SK-N-SH (cell line): Measurements from ENCODE around the gene MLLT10. TPM values are rescaled to one million over a fixed set of nuclear protein-coding genes. Genes with fewer than 3 reads are reported as not detected.

Source experiments
- CTCF ChIA-PET: fragments of 300-600, 350-600 bp; formaldehyde crosslinking; extraction: SDS; loops from one replicate; lab custom pipeline; 2021; lab: Yijun Ruan, JAX
- POLR2A ChIA-PET: fragments of 350-600 bp; sonication (Branson Sonifier 250); formaldehyde crosslinking; extraction: SDS; loops from one replicate; lab custom pipeline; 2020; ENCODE audit warnings: antibody characterized with exemption, inconsistent platforms; lab: Yijun Ruan, JAX
- DNase-seq: peaks from one replicate; pipeline ENCODE4 v3.0.0; 2012
- H2AFZ ChIP-seq: fragments of 200-600 bp; sonication (generic); 2 replicates; pipeline ENCODE4 v1.8.1; 2016; ENCODE audit warnings: antibody characterized with exemption, mild to moderate bottlenecking, low read depth
- H3F3A ChIP-seq: fragments of 200-600 bp; sonication (generic); replicated peaks from 2 replicates; pipeline ENCODE3; 2016; ENCODE audit warnings: antibody characterized with exemption, mild to moderate bottlenecking; ENCODE audit not compliant: insufficient read depth
- H3K27ac ChIP-seq, 2 experiments: fragments of 200-500 bp in 1 of 2; fragments of 200-600 bp in 1 of 2; sonication (Bioruptor generic) in 1 of 2; sonication (generic), shearing (Covaris generic) in 1 of 2; 2 replicates each; pipeline versions ENCODE4 v1.5.1 to v1.6.1; 2014 to 2016; ENCODE audit warnings: low read depth in 2 of 2, inconsistent platforms in 1 of 2, low read length in 1 of 2, mild to moderate bottlenecking in 1 of 2, mixed read lengths in 1 of 2
- H3K27me3 ChIP-seq: fragments of 200-600 bp; sonication (generic), shearing (Covaris generic); 2 replicates; pipeline ENCODE4 v1.6.1; 2016; ENCODE audit warnings: mixed run types; ENCODE audit not compliant: insufficient read depth
- H3K36me3 ChIP-seq, 2 experiments: fragments of 200-500 bp in 1 of 2; fragments of 200-600 bp in 1 of 2; sonication (Bioruptor generic) in 1 of 2; sonication (generic) in 1 of 2; replicated peaks in 1 of 2; 2 replicates each; pipeline versions ENCODE3 to v1.5.1; 2014 to 2016; ENCODE audit warnings: low read length in 1 of 2, mild to moderate bottlenecking in 1 of 2; ENCODE audit not compliant: insufficient read depth in 2 of 2, control insufficient read depth in 1 of 2
- H3K4me1 ChIP-seq, 2 experiments: fragments of 200-500 bp in 1 of 2; fragments of 200-600 bp in 1 of 2; sonication (Bioruptor generic) in 1 of 2; sonication (generic), shearing (Covaris generic) in 1 of 2; 2 replicates each; pipeline versions ENCODE4 v1.5.1 to v1.6.1; 2014 to 2016; ENCODE audit warnings: low read depth in 1 of 2, low read length in 1 of 2, mixed run types in 1 of 2; ENCODE audit not compliant: insufficient read depth in 2 of 2, control insufficient read depth in 1 of 2
- H3K4me2 ChIP-seq: fragments of 200-600 bp; sonication (generic), shearing (Covaris generic); 2 replicates; pipeline ENCODE4 v1.6.1; 2017; ENCODE audit warnings: mixed run types
- H3K4me3 ChIP-seq, 2 experiments: fragments of 200-500 bp in 1 of 2; fragments of 200-600 bp in 1 of 2; sonication (Bioruptor generic) in 1 of 2; sonication (generic), shearing (Covaris generic) in 1 of 2; 2 replicates each; pipeline versions ENCODE4 v1.5.1 to v1.8.1; 2014 to 2016; ENCODE audit warnings: low read depth in 2 of 2, inconsistent platforms in 1 of 2, low read length in 1 of 2, mild to moderate bottlenecking in 1 of 2, mixed read lengths in 1 of 2, moderate library complexity in 1 of 2
- H3K79me2 ChIP-seq: fragments of 200-600 bp; sonication (generic); 2 replicates; pipeline ENCODE4 v1.8.1; 2017; ENCODE audit warnings: mild to moderate bottlenecking; ENCODE audit not compliant: insufficient read depth
- H3K9ac ChIP-seq: fragments of 200-600 bp; sonication (generic); 2 replicates; pipeline ENCODE4 v1.6.1; 2017; ENCODE audit warnings: mixed run types
- H3K9me2 ChIP-seq: fragments of 200-600 bp; sonication (generic); 2 replicates; pipeline ENCODE4 v1.6.1; 2017; ENCODE audit warnings: mixed run types
- H3K9me3 ChIP-seq: fragments of 200-600 bp; sonication (generic); 2 replicates; pipeline ENCODE4 v1.6.1; 2017; ENCODE audit warnings: mixed run types, mild to moderate bottlenecking, moderate library complexity
- H4K20me1 ChIP-seq: fragments of 200-600 bp; sonication (generic); 2 replicates; pipeline ENCODE4 v1.6.1; 2017; ENCODE audit warnings: mild to moderate bottlenecking, mixed run types; ENCODE audit not compliant: insufficient read depth
- ELF1 ChIP-seq: IDR thresholded peaks from 2 replicates; pipeline ENCODE4 v1.4.0; 2012
- EP300 ChIP-seq, 2 experiments: IDR thresholded peaks; 2 replicates each; pipeline versions ENCODE4 v1.4.0 to v1.6.1; 2012; ENCODE audit warnings: borderline replicate concordance in 1 of 2, low read depth in 1 of 2, low read length in 1 of 2
- FOXJ3 ChIP-seq: sonication (generic); formaldehyde crosslinking; IDR thresholded peaks from 2 replicates; pipeline ENCODE4 v1.5.1; 2020; ENCODE audit warnings: mild to moderate bottlenecking, missing genetic modification reagents
- FOXM1 ChIP-seq: IDR thresholded peaks from 2 replicates; pipeline ENCODE4 v1.4.0; 2012; ENCODE audit warnings: low read depth, mild to moderate bottlenecking
- GATA2 ChIP-seq: sonication (generic); formaldehyde crosslinking; IDR thresholded peaks from 2 replicates; pipeline ENCODE4 v1.5.0; 2020; ENCODE audit warnings: mild to moderate bottlenecking, missing genetic modification reagents
- MEF2A ChIP-seq: IDR thresholded peaks from 2 replicates; pipeline ENCODE4 v1.4.0; 2012; ENCODE audit warnings: low read depth, borderline replicate concordance
- NFIC ChIP-seq: IDR thresholded peaks from 2 replicates; pipeline ENCODE4 v1.4.0; 2012; ENCODE audit warnings: borderline replicate concordance
- POLR2AphosphoS5 ChIP-seq: IDR thresholded peaks from 2 replicates; pipeline ENCODE4 v1.6.1; 2012; ENCODE audit warnings: low read depth, low read length
- RCOR1 ChIP-seq: fragments of 150-350 bp; IDR thresholded peaks from 2 replicates; pipeline ENCODE4 v1.6.1; 2017; ENCODE audit warnings: antibody characterized with exemption, low read length
- RFX5 ChIP-seq: IDR thresholded peaks from 2 replicates; pipeline ENCODE4 v1.6.1; 2012; ENCODE audit warnings: mild to moderate bottlenecking, improper control_type of control experiment, low read length
- RXRA ChIP-seq: IDR thresholded peaks from 2 replicates; pipeline ENCODE4 v1.4.0; 2012; ENCODE audit warnings: low read depth, mild to moderate bottlenecking, borderline replicate concordance
- SIN3A ChIP-seq: IDR thresholded peaks from 2 replicates; pipeline ENCODE4 v1.6.1; 2012; ENCODE audit warnings: low read depth, mild to moderate bottlenecking, low read length, moderate library complexity, borderline replicate concordance
- TAF1 ChIP-seq: IDR thresholded peaks from 2 replicates; pipeline ENCODE4 v1.6.1; 2012; ENCODE audit warnings: low read depth, mild to moderate bottlenecking, low read length, moderate library complexity, borderline replicate concordance
- YY1 ChIP-seq: IDR thresholded peaks from 2 replicates; pipeline ENCODE4 v1.4.0; 2012; ENCODE audit warnings: low read depth, mild to moderate bottlenecking
- WGBS: methylation state at CpG from one replicate; pipeline ENCODE4 v1.1.6; 2017; ENCODE audit warnings: low lambda C conversion rate; 5-methylcytosine and 5-hydroxymethylcytosine counted together
- polyA plus RNA-seq, 3 experiments: library from polyadenylated mRNA; depleted of rRNA; stranded (reverse); fragments of >200 nt; gene quantifications; 2 replicates each; pipeline ENCODE4 v1.2.3, GENCODE V29; 2012
- TF ChIP-seq, protein P1 (sequence below): fragments of 150-350 bp; IDR thresholded peaks from 2 replicates; pipeline ENCODE4 v1.6.1; 2016; ENCODE audit warnings: mild to moderate bottlenecking, low read depth, low read length
- TF ChIP-seq, protein P2 (sequence below): fragments of 200-600 bp; sonication (generic); IDR thresholded peaks from 2 replicates; pipeline ENCODE4 v1.6.1; 2017; ENCODE audit warnings: antibody characterized with exemption, mild to moderate bottlenecking, moderate library complexity
- TF ChIP-seq, protein P3 (sequence below): IDR thresholded peaks from 2 replicates; pipeline ENCODE4 v1.4.0; 2012; ENCODE audit warnings: low read depth, borderline replicate concordance
- TF ChIP-seq, protein P4 (sequence below): IDR thresholded peaks from 2 replicates; pipeline ENCODE4 v1.4.0; 2012; ENCODE audit warnings: low read depth

Gene MLLT10
- polyA plus RNA-seq, 1 of the 3 experiments (the other 2 are of a cell fraction): 26.0 TPM

DNA sequence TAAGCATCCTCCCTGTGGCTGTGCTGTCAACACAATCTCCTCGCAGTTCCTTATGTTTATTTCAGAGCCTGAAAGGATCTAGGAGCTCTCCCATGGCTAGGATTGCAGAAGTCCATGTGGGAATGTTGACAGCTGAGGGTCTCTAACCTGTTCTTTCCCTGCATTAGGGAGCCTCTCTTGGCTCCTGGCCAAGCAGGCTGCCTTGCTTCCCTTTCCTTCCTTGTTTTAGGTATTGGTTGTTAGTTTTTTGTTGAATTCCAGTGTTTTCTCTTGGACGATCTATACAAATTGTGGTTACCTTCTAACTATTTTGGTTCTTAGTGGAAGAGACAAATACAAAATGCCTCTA is 171.8 kb downstream of the MLLT10 start:
- Histone ChIP-seq H3K9ac (no peak overlapping the region), H3K79me2 (peaks cover 84% of the 10 kb centered on the region), H3K4me1 (peaks cover 0 to 9% of the 10 kb centered on the region in 2 experiments; a peak in 1 of 4 replicates), H3K4me2 (no peak overlapping the region), H4K20me1 (peaks cover 23% of the 10 kb centered on the region), H3K9me2 (no peaks in the 10 kb centered on the region), H3K27ac (no peak overlapping the region), H3K4me3 (no peak overlapping the region), H2AFZ (no peak overlapping the region), H3F3A (no peaks in the 10 kb centered on the region), H3K27me3 (no peaks in the 10 kb centered on the region), H3K36me3 (peaks cover 4 to 9% of the 10 kb centered on the region in 2 experiments), H3K9me3 (0 out of 2 replicates have a peak, but pooled peaks cover 4% of the 10 kb centered on the region)
- POLR2A ChIA-PET: no interaction called here
- 100% methylated on average over 2 of the region's 2 CpGs for WGBS
- DNase-seq: no peak
- CTCF ChIA-PET: no interaction called here
- no peak for TF ChIP-seq RXRA
- TF ChIP-seq, protein P1, sequence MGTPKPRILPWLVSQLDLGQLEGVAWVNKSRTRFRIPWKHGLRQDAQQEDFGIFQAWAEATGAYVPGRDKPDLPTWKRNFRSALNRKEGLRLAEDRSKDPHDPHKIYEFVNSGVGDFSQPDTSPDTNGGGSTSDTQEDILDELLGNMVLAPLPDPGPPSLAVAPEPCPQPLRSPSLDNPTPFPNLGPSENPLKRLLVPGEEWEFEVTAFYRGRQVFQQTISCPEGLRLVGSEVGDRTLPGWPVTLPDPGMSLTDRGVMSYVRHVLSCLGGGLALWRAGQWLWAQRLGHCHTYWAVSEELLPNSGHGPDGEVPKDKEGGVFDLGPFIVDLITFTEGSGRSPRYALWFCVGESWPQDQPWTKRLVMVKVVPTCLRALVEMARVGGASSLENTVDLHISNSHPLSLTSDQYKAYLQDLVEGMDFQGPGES: no peak
- TF ChIP-seq TAF1: no peak
- no peak for TF ChIP-seq GATA2 (CRISPR knock-in tag)
- no peak for TF ChIP-seq FOXM1
- TF ChIP-seq, protein P2, sequence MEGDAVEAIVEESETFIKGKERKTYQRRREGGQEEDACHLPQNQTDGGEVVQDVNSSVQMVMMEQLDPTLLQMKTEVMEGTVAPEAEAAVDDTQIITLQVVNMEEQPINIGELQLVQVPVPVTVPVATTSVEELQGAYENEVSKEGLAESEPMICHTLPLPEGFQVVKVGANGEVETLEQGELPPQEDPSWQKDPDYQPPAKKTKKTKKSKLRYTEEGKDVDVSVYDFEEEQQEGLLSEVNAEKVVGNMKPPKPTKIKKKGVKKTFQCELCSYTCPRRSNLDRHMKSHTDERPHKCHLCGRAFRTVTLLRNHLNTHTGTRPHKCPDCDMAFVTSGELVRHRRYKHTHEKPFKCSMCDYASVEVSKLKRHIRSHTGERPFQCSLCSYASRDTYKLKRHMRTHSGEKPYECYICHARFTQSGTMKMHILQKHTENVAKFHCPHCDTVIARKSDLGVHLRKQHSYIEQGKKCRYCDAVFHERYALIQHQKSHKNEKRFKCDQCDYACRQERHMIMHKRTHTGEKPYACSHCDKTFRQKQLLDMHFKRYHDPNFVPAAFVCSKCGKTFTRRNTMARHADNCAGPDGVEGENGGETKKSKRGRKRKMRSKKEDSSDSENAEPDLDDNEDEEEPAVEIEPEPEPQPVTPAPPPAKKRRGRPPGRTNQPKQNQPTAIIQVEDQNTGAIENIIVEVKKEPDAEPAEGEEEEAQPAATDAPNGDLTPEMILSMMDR: no peak
- no peak for TF ChIP-seq SIN3A
- no peak for TF ChIP-seq YY1
- TF ChIP-seq, protein P3, sequence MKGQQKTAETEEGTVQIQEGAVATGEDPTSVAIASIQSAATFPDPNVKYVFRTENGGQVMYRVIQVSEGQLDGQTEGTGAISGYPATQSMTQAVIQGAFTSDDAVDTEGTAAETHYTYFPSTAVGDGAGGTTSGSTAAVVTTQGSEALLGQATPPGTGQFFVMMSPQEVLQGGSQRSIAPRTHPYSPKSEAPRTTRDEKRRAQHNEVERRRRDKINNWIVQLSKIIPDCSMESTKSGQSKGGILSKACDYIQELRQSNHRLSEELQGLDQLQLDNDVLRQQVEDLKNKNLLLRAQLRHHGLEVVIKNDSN: no peak
- TF ChIP-seq NFIC: no peak
- TF ChIP-seq MEF2A: no peak
- no peak for TF ChIP-seq ELF1
- TF ChIP-seq EP300 (IDR thresholded peaks at IDR 0.05; ENCODE audit: borderline replicate concordance in 1 of 2, low read depth in 1 of 2, low read length in 1 of 2): no peak
- no peak for TF ChIP-seq FOXJ3 (CRISPR knock-in tag)
- TF ChIP-seq POLR2AphosphoS5: no peak
- TF ChIP-seq, protein P4, sequence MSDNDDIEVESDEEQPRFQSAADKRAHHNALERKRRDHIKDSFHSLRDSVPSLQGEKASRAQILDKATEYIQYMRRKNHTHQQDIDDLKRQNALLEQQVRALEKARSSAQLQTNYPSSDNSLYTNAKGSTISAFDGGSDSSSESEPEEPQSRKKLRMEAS: no peak
- no peak for TF ChIP-seq RCOR1
- no peak for TF ChIP-seq RFX5
- TF ChIP-seq, all 33 proteins: peak for 0
